GM21526 (cell line): Measurements from ENCODE around the gene TUBB6.

Experiments used
- ATAC-seq: cut with Tn5 transposase; IDR thresholded peaks from one replicate; pipeline ENCODE4 v1.9.1; 2021; ENCODE audit warnings: moderate library complexity; ENCODE audit not compliant: unreplicated experiment, low FRiP score

Gene TUBB6

DNA sequence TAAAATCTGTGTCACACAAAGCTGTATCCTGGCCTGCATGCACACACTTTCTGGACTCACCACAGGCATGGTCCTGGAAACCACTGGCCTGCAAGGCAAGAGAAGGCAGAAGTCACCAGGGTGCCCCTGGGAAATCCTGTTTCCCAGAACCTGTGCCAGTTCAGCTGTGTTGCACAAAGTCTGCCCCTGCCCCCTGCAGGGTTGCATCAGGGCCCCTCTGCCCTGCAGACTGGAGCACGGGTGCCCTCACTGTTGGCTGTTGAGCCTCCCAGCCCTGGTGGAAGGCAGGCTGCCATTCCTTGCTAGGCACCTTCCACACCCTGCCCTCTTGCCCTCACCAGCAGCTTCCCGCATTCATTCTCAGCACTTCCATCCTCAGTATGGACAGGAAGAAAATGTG is 18.0 kb upstream of the TUBB6 start:
- ATAC-seq = no peak

GRCh38 chr18:12291161-12291560 is 16.9 kb upstream of the TUBB6 start:
- no peak for ATAC-seq

GRCh38 chr18:12291690-12292089 is 16.4 kb upstream of the TUBB6 start:
- no peak for ATAC-seq

DNA sequence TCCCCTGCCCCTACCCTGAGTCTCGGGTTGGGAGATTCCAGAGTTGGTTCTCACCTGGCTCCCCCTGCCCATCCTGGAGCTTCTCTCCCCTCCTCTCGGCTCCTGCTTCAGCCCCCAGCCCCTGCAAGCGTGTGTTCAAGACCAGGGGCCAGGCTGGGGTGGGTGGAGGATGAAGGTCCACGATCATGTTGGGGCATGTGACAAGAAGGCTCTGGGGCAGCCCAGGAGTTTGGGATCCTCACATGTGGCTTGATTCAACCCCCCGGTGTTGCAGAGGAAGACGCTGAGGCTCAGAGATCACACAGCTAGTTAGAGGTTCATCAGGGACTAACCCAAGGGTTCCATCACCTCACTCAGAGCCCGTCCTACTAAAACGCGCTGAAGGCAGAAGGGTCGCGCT is 14.2 kb upstream of the TUBB6 start:
- ATAC-seq = no peak

DNA sequence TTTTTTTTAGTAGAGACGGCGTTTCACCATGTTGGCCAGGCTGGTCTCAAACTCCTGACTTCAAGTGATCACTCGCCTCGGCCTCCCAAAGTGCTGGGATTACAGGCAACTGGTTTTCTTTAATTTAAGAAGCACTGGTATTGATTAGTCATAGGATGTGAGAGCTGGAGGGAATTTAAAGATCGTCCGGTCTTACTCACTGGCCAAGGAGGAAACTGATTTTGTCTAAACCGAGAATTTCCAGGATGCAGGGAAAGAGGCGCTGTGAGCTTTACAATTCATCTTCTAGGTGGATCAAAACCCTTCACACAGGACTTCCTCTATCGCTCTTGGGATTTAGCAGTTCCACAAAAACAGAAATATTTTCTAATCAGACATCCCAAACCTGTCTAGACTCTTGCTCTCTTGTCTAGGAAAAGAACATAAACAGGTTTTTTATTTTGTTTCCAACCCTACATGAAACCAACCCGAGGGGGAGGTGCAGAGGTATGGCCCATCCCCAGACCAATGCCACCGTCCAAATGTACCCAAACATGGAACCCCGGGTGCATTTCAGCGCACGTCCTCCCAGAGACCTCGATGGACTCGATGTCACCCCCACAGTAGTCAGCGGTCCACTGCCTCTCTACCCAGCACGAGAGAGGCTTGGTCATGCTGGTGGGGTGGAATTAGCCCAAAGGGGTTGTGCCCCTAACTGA is 12.5 kb upstream of the TUBB6 start:
- ATAC-seq = no peak

- no peak for ATAC-seq
These were observed 12.0 kb upstream of the TUBB6 start for GRCh38 chr18:12296087-12296403.

DNA sequence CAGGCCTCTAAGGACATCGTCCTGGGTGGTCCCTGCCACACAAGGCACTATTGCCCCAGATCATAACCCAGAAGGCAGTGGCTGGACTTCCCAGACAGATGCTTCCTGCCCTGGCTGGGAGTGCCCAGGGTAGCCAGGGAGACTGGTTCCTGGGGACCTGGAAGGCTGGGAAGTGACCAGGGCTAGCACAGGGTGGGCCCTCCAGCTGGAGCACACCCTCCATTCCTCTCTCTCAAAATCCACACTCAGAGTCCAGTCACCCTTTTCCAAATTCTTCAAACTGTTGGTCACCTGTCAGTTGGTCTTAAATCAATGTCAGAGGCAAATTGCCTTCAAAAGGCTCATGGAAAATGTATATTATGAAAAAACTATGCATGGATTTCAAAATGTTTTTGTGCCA is 11.6 kb upstream of the TUBB6 start:
- no peak for ATAC-seq

DNA sequence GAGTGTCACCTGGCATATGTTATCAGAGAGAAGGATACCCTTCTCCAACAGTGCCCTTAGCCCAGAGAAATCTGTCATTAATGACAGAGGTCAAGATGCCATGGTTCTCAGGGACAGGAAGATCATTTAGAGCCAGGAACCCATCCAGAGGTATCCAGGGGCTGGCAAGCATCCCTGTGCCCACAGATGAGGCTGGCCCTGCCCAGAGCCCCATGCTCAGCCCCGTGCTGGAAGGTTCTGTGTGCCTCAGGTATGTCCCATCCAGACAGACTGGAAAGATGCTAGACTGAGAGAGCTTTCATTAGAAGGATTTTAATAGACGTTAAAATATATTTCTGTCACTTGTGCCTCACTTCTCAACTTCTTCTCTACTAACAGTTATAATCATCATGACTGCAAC is 8.2 kb upstream of the TUBB6 start:
- no peak for ATAC-seq

- no peak for ATAC-seq
These were observed 6.6 kb upstream of the TUBB6 start for GRCh38 chr18:12301263-12302005.

GRCh38 chr18:12302391-12303147 is 5.5 kb upstream of the TUBB6 start:
- ATAC-seq = no peak

DNA sequence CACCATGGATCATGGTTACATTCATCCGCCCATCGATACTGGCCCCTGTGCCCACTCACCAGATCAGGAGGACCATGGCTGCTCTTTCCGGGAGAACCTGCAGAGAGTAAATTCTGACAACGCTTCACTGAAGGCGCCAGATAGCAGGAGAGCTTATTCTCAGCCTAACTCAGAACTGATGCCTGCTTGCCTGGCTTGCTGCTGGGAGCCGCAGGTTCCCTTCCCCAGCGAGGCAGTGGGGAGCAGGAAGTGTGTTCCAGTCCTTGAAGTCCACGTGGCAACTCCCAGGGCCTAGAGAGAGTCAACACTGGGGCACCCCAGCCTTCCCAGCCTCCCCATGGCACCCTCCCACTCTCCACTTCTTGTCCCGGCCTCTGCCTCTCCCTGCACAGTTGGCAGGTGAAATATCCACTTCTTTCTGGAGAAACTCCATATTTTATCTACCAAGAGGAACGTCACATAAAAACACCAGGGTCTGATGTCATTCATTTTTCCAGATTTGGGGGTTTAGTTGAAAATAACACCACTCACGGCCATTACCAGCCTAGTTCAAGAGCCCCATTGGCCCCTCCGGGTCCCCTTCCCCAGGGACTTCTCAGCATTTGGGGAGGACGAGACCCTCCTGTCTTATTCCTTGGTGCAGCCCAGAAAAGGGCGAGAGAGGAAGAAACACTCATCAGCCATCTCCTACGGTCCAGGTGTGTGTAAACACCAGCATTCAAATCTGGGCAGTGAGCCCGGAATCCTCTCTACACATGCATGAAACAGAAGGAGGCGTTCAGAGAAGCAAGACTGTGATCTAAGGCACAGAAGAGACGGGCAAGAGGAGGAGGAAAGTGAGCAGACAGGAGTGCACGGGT is 3.5 kb upstream of the TUBB6 start:
- no peak for ATAC-seq

DNA sequence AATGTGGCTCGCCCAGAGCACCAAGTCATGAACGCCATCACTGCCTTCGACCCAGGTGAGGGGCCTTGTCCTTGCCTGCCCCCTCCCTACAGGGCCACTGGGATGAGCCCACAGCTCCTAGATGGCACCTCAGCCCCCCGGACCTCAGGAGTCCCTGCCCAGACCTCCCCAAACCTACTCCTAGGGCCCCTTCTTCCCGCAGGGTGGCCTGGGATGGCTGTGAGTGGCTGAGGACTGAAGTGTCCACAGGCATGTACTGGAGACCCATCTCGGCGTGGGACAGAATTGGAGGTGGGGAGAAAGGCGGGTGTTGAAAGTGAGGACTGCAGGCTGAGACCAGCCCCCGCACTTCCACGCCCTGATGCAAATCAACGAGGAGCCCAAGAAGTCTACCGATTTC is 2.8 kb upstream of the TUBB6 start:
- no peak for ATAC-seq

- no peak for ATAC-seq
These were observed 2.0 kb upstream of the TUBB6 start for GRCh38 chr18:12305930-12306629.

DNA sequence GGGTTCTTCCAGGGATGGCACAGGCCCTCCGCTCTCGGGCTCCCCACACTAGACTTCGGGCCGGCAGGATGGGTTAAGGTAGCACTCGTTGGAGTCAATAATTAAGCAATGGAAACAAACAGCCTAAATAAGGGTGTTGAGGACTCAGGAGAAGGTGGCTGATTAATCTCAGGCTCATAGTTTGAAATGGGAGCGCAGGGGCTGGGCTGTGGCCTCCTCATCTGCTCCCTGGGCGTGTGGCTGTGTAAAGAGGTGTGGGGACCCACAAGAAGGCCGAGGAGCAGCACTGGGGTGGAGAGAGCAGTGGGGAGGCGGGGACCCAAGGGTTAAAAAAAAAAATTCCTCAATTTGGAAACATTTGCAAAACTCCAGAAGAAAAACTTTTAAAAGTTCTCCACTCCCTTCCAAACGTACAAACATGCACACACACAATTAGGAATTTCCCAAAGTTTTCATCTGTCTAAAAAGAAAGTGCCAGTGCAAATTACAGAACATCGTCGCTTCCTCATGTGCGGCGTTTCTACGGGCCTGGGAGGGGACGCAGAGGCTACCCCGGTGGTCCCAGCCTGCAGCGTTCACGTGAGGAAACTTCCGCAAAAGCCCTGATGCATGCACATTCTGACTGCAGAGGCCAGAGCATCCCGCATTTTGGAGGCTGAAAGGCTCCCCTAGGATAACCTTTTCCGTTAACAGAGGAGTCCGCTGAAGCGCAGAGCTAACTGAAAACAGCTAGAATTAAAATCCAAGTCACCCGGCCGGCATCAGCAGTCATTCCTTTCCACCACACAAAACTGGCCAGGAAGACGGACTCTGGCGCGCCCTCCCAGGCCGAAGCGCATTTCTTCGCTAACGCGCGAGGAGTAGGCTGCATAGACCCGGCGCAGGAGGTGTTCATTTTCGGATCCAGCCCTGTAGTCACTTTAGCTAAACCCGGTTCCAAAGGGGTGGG is 1.0 kb upstream of the TUBB6 start:
- no peak for ATAC-seq

GRCh38 chr18:12308386-12309100 is 502 bp downstream of the TUBB6 start:
- peak; percentile 61 for ATAC-seq

DNA sequence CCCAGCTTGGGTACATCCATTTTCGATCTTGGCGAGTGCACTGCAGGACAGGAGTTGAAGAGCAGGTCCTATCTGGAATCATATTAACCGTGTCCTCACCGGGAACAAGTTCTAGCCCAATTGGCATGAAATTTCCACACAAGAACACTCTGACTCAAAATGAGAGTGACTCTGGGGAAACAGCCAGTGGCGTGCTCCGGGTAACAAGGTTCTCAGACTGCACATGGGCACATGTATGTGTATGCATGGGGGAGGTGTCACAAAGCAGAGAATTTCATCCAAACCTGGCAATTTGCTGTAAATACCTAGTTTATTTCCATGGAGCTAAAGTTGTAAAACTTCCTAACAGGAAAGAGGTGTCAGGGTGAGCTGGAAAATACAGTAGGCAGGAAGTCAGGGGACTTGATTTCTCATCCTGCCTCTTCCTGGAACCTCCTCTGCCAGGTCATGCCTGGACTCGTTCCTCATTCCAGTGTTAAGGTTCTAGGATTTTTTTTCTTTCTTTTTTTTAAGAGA is 1.7 kb downstream of the TUBB6 start:
- no peak for ATAC-seq

DNA sequence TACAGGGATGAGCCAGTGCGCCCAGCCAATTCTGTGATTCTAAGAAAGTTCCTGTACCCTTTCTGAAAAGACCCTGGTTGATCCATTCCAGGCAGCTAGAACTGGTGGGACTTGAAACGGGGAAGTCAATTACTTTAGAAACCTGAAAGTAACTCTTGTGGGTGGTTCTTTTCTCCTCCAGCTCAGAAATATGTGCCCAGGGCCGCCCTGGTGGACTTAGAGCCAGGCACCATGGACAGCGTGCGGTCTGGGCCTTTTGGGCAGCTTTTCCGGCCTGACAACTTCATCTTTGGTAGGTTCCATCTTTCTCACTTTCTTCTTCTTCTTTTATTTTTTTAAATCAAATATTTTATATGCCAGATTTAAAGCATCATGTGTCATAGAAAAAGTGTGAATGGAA is 2.7 kb downstream of the TUBB6 start:
- no peak for ATAC-seq

DNA sequence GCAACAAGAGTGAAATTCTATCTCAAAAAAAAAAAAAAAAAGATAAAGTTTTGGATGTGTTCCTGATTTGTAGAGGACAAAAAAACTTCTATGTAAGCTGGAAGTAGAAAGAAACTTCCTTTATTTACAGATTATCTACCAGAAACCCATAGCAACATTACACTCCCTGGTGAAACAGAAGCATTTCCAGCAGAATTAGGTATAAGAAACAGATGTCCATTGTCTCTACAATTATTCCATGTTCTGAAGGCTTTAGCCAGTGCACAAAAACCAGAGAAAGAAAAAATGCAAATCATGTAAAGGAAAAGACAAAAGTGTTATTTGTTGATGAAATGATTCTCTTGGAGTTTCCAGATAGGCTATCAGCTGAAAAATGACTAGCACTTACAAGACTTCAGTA is 4.9 kb downstream of the TUBB6 start:
- no peak for ATAC-seq
